GM12874 (cell line): Measurements from ENCODE around the gene GGCT.

Experiments
- TF ChIP-seq, protein P1 (sequence below): IDR thresholded peaks from 2 replicates; pipeline ENCODE4 v1.5.1; 2011; ENCODE audit warnings: low read depth, mild to moderate bottlenecking, control low read depth, low read length, moderate library complexity; ENCODE audit not compliant: insufficient read depth

Gene GGCT

DNA sequence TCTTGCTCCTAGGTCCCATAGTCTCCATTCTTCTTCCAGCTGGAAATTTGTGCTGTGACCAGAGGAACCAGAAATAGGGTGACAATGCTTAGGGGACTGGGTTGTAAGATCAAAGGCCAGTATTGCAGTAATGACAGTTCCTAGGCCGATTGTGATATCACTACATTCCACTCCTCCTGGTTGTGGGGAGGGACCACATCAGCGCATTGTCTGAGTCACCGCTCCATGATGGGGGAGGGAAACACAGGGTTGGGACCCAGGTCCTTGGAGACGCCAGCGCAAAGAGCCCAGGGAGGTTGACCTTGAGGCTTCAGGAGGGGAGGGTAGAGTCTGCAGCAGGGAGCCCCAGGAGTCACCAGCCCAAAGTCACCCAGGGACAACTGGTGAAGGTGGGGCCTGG lies 20.8 kb upstream of the GGCT start:
- TF ChIP-seq, protein P1, sequence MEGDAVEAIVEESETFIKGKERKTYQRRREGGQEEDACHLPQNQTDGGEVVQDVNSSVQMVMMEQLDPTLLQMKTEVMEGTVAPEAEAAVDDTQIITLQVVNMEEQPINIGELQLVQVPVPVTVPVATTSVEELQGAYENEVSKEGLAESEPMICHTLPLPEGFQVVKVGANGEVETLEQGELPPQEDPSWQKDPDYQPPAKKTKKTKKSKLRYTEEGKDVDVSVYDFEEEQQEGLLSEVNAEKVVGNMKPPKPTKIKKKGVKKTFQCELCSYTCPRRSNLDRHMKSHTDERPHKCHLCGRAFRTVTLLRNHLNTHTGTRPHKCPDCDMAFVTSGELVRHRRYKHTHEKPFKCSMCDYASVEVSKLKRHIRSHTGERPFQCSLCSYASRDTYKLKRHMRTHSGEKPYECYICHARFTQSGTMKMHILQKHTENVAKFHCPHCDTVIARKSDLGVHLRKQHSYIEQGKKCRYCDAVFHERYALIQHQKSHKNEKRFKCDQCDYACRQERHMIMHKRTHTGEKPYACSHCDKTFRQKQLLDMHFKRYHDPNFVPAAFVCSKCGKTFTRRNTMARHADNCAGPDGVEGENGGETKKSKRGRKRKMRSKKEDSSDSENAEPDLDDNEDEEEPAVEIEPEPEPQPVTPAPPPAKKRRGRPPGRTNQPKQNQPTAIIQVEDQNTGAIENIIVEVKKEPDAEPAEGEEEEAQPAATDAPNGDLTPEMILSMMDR, result no peak

DNA sequence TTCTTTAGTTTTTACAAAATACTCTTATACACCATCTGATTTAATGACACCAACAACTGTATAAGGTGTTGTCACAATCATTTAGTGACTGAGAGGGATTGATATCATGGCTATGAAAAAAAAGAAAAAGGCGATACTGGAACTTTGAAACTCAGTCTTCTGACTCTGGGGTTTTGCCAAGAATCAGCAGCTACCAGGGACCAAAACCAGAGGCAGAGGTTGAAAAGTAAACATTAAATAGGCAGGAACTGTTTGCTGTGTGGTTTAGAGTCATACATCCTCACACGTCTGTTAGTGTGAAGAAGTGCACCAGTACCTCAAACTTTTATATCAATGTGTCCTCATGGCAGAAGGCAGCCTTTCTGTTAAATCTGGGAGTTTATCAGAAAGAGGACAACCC lies 19.9 kb upstream of the GGCT start:
- TF ChIP-seq, protein P1, result no peak

DNA sequence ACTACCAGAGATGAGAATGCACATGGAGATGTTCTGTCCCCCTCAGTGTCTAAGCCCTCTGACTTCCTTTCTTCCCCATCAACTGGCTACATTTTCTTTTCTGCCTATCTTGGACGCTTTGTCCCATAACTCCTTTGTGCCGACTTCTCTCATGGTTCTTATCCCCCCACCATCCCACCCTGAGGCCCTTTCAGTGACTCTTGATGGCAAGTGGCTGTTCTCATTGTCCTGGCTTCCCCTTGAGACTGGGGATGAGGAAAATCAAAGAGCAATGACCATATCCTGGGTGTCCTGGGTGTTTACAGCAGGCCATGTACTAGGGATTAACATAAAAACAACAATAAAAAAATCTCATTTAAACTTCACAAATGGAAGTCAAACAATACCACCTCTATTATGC lies 18.8 kb upstream of the GGCT start:
- TF ChIP-seq, protein P1, result no peak

DNA sequence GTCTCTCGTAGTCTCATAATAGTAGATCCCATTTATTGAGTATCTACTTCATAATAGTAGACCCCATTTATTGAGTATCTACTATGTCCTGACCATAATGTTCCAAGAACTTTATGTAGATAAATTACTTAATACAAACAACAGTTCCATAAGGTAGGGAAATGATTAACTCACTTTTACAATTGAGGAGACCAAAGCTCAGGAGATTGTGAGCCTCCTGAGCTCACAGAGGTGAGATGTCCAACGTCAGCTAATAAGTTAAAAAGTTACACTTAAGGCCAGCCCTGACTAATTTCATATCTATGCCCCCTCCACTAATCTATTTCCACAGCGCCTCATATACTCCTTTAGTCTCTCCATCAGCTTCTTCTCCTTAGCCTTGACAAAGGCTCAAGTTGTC lies 17.5 kb upstream of the GGCT start:
- TF ChIP-seq, protein P1, result no peak

DNA sequence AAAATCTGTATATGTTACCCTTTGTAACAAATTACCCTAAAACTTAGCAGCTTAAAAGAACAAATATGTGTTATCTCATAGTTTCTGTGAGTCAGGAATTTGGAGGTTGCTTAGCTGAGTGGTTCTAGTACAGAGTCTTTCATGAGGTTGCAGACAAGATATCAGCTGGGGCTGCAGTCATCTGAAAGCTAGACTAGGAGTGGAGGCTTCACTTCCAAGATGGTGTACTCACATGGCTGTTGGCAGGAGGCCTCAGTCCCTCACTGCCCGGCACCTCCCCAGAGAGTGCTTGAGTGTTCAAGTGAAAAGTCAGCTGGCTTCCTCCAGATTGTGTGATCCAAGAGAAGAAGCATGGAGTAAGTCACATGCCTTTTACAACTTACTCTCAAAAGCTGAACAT lies 16.9 kb upstream of the GGCT start:
- TF ChIP-seq, protein P1, result no peak

DNA sequence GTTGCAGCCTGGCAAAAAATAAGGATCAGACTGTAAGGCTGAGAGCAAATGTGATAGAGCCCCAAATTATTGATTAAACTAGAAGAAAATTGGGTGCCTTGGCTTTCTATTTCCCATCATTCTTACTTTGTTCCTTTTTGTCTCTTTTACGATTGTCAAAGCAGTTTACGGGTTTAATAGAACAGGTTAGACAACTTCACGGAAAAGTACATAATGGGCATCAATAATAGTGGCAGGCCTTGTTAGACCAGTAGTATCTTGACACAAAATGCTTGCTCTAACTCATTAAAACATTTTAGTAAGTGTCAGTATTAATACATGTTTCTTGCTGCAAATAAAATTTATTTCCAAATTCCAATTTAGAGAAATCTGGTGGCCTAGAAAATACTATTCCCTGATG lies 14.5 kb upstream of the GGCT start:
- TF ChIP-seq, protein P1, result no peak

DNA sequence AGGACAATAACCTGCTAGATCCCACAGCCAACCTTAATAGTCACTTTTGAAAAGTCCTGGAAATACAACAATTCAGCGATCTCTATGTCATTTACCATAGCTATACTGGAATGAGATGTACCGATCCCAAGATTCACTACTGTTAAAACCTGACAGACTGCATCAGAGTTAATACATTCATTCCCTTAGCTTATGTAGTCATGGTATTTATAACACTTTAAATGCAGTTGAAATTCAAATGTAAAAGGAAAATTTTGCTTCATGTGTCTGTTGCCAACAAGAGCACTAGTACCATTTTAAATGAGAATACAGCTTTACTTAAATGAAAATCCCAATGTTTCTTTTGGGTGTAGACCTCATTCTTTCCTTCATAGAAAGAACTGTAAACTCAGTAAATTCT lies 11.1 kb upstream of the GGCT start:
- TF ChIP-seq, protein P1, result no peak

DNA sequence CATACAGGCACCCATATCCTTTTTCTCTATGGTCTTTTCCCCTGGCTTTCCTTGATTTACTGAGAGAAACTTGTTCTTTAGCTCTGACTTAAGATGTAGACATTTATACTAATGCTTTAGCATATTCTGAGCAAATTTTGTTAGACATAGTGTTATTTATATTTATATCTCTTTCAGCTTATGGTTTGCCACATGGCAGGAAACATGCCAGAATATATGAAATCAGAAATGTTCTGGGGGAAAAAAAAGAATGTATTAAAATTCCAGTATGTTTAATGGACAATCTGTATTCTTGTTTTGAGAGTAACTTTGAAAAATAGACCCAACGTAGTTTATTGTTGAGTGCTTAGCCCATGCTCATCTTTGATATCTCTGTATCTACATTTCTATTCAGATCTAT lies 10.1 kb upstream of the GGCT start:
- TF ChIP-seq, protein P1, result no peak
